ENCODE measurements around the gene SLC6A20. TPM values are rescaled to one million over a fixed set of nuclear protein-coding genes. Genes with fewer than 3 reads are reported as not detected.

The SLC6A20 gene
- total and polyA plus RNA-seq, 2 experiments from 2014 or later: 0.20 to 0.39 TPM

GRCh38 chr3:45771166-45771775 is 25.1 kb downstream of the SLC6A20 start:
- no peak overlapping the region for H3K4me3 ChIP-seq
- H3K9me3 ChIP-seq (ENCODE audit: low read depth): no peaks in the 10 kb centered on the region
- no peaks in the 10 kb centered on the region for H3K36me3 ChIP-seq
- H3K4me1 ChIP-seq (ENCODE audit: low read depth): no peaks in the 10 kb centered on the region
- TF ChIP-seq, protein P1, sequence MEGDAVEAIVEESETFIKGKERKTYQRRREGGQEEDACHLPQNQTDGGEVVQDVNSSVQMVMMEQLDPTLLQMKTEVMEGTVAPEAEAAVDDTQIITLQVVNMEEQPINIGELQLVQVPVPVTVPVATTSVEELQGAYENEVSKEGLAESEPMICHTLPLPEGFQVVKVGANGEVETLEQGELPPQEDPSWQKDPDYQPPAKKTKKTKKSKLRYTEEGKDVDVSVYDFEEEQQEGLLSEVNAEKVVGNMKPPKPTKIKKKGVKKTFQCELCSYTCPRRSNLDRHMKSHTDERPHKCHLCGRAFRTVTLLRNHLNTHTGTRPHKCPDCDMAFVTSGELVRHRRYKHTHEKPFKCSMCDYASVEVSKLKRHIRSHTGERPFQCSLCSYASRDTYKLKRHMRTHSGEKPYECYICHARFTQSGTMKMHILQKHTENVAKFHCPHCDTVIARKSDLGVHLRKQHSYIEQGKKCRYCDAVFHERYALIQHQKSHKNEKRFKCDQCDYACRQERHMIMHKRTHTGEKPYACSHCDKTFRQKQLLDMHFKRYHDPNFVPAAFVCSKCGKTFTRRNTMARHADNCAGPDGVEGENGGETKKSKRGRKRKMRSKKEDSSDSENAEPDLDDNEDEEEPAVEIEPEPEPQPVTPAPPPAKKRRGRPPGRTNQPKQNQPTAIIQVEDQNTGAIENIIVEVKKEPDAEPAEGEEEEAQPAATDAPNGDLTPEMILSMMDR (IDR thresholded peaks at IDR 0.05; ENCODE audit: low read depth, low read length): no peak
- no peaks in the 10 kb centered on the region for H3K27me3 ChIP-seq
- no peak for DNase-seq (ENCODE audit: low read depth in 1 of 2, low spot score in 1 of 2)
- no peak overlapping the region for H3K27ac ChIP-seq

DNA sequence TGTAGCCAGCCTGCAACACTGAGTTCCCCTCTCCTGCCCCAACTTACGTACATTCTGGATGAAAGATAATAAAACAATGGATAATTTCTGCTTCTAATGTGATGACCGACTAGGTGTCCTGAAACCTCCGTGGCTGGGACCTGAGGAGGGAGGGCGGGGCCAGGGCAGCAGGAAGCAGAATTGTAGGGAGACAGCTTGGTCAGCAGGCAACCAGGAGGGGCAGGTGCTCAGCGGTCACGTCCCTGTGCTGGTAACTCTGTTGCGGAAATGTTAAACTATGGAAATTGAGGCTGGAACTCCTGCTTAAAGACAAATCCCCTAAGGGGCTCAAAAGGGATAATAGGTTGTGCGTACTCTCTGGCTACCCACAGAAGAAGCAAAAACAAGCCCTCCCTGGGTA is 30.4 kb downstream of the SLC6A20 start:
- Histone ChIP-seq H3K27ac (no peak overlapping the region), H3K36me3 (no peaks in the 10 kb centered on the region), H3K4me1 (ENCODE audit: low read depth) (no peaks in the 10 kb centered on the region), H3K27me3 (no peaks in the 10 kb centered on the region), H3K4me3 (no peak overlapping the region), H3K9me3 (ENCODE audit: low read depth) (no peaks in the 10 kb centered on the region)
- TF ChIP-seq, protein P1 (IDR thresholded peaks at IDR 0.05; ENCODE audit: low read depth, low read length): no peak
- no peak for DNase-seq (ENCODE audit: low read depth in 1 of 2, low spot score in 1 of 2)

- no peaks in the 10 kb centered on the region for H3K27me3 ChIP-seq
- H3K4me3 ChIP-seq: no peak overlapping the region
- no peaks in the 10 kb centered on the region for H3K4me1 ChIP-seq (ENCODE audit: low read depth)
- H3K36me3 ChIP-seq: no peaks in the 10 kb centered on the region
- H3K27ac ChIP-seq: no peak overlapping the region
- TF ChIP-seq, protein P1 (IDR thresholded peaks at IDR 0.05; ENCODE audit: low read depth, low read length): no peak
- H3K9me3 ChIP-seq (ENCODE audit: low read depth): no peaks in the 10 kb centered on the region
- DNase-seq (ENCODE audit: low read depth in 1 of 2, low spot score in 1 of 2): no peak
Measured at GRCh38 chr3:45765266-45765851, 31.0 kb downstream of the SLC6A20 start.

DNA sequence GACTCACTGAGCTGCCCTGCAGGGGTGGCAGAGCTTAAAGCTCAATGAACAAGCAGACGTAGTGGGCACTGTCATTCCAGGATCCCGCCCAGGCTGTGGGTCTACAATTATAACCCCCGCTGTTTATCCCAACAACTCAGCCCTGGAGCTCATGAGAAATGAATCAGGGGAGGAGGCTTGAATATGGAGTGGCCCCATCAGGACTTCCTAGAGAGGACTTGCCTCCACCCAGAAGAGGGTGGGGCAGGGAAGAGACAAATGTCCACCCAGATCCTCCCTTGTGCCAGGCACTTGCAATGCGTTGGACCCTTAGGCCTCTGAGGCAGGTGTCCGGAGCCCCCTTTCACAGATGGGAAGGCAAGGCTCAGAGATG is 33.0 kb downstream of the SLC6A20 start:
- no peak overlapping the region for H3K4me3 ChIP-seq
- no peak overlapping the region for H3K27ac ChIP-seq
- no peaks in the 10 kb centered on the region for H3K27me3 ChIP-seq
- TF ChIP-seq, protein P1 (IDR thresholded peaks at IDR 0.05; ENCODE audit: low read depth, low read length): no peak
- no peak for DNase-seq (ENCODE audit: low read depth in 1 of 2, low spot score in 1 of 2)
- no peaks in the 10 kb centered on the region for H3K36me3 ChIP-seq
- H3K4me1 ChIP-seq (ENCODE audit: low read depth): no peaks in the 10 kb centered on the region
- H3K9me3 ChIP-seq (ENCODE audit: low read depth): no peaks in the 10 kb centered on the region

GRCh38 chr3:45762647-45763302 is 33.6 kb downstream of the SLC6A20 start:
- H3K4me3 ChIP-seq: no peak overlapping the region
- no peaks in the 10 kb centered on the region for H3K36me3 ChIP-seq
- no peaks in the 10 kb centered on the region for H3K9me3 ChIP-seq (ENCODE audit: low read depth)
- no peak overlapping the region for H3K27ac ChIP-seq
- no peaks in the 10 kb centered on the region for H3K4me1 ChIP-seq (ENCODE audit: low read depth)
- no peaks in the 10 kb centered on the region for H3K27me3 ChIP-seq
- no peak for DNase-seq (ENCODE audit: low read depth in 1 of 2, low spot score in 1 of 2)
- TF ChIP-seq, protein P1 (IDR thresholded peaks at IDR 0.05; ENCODE audit: low read depth, low read length): no peak

Measured in cardiac muscle cell (in vitro differentiated cells and primary cell).